ENCODE measurements around the gene LMX1A.

LMX1A gene

DNA sequence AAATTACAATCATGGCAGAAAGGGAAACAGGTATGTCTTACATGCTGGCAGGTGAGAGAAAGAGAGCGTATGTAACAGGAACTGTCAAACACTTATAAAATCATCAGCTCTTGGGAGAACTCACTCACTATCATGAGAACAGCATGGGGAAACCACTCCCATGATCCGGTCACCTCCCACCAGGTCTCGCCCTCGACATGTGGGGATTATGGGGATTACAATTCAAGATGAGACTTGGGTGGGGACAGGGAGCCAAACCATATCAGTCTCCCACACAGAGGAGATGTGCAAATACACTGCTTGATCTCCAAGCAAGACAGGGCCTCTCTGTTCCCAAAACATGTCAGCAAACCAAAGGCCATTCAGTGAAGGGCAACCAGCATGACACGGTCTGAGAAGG, 27.4 kb downstream of the LMX1A start:
- no peak overlapping the region for H3K4me3 ChIP-seq (ENCODE audit: low read depth, low read length)
- DNase-seq (ENCODE audit: low read depth): no peak

DNA sequence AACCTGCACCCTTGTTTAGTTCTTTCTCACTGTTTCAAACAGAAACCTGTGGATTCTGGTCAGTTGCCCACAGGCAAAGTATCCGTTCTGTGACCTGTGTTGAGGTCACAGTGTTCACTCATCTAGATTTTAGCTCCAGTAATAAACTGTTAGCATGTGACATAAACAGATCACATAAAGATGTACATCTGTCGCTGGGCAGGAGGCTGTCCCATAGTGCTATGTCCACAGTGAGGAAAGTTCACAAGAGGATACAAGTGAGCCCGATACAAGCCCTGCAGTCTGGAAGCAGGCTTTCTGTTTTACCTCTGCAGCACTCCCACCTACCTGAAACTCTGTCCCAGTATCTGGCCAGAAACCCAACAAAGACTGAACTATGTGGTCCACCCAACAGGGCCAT, 28.4 kb downstream of the LMX1A start:
- H3K4me3 ChIP-seq (ENCODE audit: low read depth, low read length): no peak overlapping the region
- no peak for DNase-seq (ENCODE audit: low read depth)

- no peak overlapping the region for H3K4me3 ChIP-seq (ENCODE audit: low read depth, low read length)
- no peak for DNase-seq (ENCODE audit: low read depth)
These were observed 29.0 kb downstream of the LMX1A start for GRCh38 chr1:165327538-165327937.

DNA sequence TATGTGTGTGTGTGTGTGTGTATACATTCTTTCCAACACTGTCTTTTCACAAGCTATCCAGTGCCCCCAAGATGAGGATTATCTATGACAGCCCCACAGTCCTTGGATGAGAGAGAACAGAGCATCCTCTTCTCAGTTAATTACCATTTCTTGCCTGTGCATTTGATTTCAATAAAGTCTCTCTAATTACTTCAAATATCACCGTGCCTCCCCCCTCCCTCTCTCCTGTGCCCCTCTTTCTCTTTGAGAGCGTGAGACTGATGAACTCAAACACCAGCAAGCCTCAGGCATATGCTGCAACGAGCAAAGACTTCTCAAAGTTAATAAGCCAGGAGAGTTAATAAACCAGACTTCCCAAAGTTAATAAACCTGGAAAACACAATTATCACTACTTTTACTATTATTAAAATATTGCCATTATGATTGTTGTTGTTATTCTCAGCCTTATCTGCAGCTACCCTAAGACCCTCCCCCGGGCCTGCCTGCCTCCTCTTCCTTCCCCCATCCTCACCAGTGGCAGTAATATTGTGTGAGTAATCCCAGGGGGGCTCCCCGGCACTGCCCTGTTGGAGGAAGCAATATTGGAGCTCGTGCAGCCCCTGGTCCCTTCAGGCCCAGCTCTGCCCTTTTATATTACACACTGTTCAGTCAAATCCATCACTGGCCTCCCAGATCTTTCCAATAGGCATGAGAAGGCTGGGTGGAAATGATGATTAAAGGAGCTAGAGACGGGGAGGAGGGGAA, 30.9 kb downstream of the LMX1A start:
- no peak for DNase-seq (ENCODE audit: low read depth)
- H3K4me3 ChIP-seq (ENCODE audit: low read depth, low read length): no peak overlapping the region

DNA sequence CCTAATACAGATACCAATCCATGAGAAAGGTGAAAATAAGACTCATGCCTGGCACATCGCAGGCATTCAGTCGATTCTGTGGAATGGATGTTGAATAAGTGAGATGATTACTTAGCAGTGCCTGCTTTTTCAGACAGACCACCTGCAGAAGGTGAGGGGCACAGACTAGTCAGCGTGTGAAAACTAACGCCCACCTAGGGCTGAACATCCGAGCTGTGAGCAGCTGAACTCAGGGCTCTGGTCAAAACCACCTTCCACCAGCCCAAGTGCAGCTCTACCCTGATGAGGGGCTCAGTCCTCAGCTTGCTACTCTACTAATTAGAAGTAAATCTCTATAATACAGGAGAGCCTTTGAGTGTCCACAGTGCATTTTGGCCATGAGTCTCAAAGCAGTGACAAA, 32.5 kb downstream of the LMX1A start:
- H3K4me3 ChIP-seq (ENCODE audit: low read depth, low read length): no peak overlapping the region
- DNase-seq (ENCODE audit: low read depth): no peak

- no peak overlapping the region for H3K4me3 ChIP-seq (ENCODE audit: low read depth, low read length)
- no peak for DNase-seq (ENCODE audit: low read depth)
These were observed 38.9 kb downstream of the LMX1A start for GRCh38 chr1:165317612-165318011.

DNA sequence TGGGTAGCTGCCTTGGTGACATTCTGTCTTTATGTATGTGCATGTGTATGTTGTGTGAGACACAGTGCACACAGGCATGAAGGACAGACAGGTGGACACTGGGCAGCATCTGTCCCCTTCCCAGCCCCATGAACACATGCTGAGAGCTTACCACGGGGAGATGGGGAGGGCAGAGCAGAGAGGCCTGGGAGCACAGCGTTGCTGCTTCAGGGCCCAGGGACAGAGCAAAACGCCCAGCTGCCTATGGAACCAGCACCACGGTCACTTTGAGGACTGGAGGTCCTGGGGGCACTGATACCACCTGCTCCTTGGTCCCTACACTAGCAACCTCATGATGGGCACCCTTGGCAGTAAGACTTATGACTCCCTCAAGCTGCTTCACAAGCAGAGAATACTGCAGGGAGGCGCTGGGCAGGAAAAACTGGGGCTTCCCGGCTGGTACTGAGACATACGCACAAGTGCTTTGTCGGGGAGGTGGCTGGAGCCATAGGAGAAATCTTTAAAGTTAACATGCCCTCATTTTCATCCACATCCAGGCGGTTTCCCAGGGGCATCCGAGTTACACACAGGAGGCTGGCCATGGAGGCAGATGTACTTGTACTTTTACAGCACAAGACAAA, 40.3 kb downstream of the LMX1A start:
- no peak overlapping the region for H3K4me3 ChIP-seq (ENCODE audit: low read depth, low read length)
- DNase-seq (ENCODE audit: low read depth): no peak

DNA sequence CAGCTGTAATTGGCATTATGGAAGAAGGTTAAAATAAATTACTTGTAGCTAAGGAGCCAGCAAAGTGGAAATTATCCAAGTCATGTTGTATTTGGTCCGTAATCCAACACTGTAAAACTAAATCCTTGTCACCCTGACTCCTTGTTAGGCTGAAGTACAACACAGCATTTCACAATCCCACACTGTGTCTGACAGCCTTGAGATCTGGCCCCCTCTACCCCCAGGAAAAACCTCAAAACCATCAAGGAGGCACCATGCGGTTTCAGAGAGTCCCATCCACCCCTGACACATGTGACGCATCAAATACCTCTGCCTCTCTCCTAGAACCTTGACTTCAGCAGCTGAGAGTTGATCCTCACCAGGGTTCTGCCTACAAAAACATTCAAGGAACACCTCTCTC, 41.0 kb downstream of the LMX1A start:
- no peak overlapping the region for H3K4me3 ChIP-seq (ENCODE audit: low read depth, low read length)
- DNase-seq (ENCODE audit: low read depth): no peak

DNA sequence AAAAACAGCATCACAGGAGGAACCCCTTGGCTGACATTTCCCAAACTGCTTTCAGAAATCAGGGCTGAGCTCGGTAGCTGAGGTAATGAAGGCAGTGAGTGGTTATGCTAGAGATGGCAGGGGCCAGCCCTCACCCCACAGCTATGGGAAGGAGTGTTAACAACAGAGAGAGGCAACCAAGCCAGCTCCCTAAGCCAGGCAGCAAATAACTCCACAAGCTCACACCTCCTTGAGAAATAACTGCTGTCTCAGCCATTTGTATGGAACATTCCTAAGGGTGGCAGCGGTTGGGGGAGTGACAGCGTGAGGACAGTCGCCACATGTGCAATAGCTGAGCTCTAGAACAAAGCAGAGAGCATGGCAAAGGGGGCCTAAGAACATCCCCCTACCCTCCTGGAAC, 42.6 kb downstream of the LMX1A start:
- H3K4me3 ChIP-seq (ENCODE audit: low read depth, low read length): no peak overlapping the region
- no peak for DNase-seq (ENCODE audit: low read depth)

DNA sequence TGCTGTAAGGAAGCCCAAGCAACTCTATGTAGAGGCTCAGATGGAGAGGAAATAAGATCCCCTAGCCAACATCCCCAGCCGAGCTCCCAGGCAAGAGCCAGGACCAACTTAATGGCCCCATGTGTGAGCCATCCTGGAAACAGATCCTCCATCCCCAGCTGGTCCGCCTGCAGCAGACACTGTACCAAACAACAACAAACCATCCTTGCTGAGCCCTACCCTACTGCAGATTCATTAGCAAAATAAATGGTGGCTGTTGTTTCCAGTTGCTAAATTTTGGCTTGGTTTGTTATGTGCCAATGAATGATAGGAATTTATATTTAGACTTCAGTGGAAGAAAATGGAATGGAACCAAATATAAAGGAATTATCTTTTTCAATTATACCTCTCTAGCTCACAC, 43.9 kb downstream of the LMX1A start:
- no peak for DNase-seq (ENCODE audit: low read depth)
- H3K4me3 ChIP-seq (ENCODE audit: low read depth, low read length): no peak overlapping the region

GRCh38 chr1:165306543-165307434, 49.7 kb downstream of the LMX1A start:
- DNase-seq (ENCODE audit: low read depth): no peak

DNA sequence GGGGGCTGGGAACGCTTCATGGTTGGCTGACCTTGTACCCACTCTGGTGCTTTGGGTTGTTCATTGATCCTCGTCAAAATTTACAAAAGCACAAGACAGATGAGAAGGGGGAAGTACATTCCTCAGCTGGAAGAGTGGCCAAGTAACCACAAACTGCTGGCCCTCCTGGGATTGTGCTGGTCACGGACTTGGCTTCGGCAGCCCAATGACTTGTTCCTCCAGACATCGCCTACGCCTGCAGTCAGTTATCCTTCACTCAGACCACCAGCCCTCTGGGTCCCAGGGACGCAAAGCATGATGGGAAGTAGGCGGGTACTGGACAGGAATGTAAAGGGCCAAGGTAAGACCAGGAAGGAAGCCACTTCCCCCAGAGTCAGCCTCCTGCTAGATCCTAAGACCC, 53.1 kb downstream of the LMX1A start:
- no peak for DNase-seq (ENCODE audit: low read depth)
- no peak overlapping the region for H3K4me3 ChIP-seq (ENCODE audit: low read depth, low read length)

More at GRCh38 chr1:165306543-165307434, 49.7 kb downstream of the LMX1A start:
- H3K4me3 ChIP-seq (ENCODE audit: low read depth, low read length): no peak overlapping the region

DNA sequence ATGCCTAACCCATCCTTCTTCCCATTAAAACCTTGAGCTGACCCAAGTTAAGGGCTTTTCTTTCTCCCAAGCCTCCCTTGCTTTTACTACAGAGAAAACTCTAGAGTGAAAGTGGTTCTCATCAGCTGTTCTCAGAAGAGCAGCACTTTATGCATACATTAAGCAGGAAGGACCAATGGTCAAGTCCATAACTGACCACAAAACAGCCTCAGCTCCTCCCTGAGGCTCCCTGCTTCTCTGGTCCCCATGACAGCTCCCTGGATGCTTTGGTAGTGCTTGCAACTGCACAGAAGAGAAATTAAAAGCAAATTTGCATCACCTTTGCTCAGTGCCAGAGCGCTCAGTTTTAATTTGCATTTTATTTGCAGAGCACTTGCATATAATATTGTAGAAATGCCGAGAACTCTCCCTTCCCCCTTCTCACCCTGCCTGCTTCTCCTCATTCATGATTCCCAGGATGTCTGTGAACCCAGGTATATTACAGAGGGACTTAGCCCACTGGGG, 56.1 kb downstream of the LMX1A start:
- DNase-seq (ENCODE audit: low read depth): no peak
- H3K4me3 ChIP-seq (ENCODE audit: low read depth, low read length): no peak overlapping the region

DNA sequence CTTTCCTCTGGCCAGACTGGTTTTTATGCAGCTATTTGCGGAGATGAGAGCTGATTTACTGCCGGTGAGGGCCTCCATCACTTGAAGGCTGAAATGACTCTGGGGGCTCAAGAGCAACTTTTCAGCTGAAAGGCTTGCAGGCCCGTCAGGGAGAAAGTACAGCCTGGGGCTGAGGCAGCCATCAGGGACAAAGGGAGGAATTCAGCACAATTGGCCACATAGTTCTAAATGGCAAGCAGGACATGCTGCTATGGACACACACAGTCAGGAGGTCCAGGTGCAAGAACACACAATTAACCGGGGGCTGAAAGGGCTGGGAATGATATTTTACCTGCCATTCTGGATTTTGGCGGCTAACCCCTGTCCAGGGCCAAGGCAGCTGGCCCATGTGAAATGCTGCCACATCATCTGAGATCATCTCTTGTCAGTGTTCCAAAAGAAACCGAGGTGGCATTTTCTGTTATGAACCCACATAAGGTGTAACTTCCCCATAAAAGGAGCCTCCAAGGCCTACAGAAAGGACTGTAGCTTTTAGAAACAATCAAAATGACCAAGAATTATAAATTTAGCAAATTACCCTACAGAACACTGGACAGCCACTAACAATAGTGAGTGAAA, 58.2 kb downstream of the LMX1A start:
- H3K4me3 ChIP-seq (ENCODE audit: low read depth, low read length): no peak overlapping the region
- DNase-seq (ENCODE audit: low read depth): no peak

DNA sequence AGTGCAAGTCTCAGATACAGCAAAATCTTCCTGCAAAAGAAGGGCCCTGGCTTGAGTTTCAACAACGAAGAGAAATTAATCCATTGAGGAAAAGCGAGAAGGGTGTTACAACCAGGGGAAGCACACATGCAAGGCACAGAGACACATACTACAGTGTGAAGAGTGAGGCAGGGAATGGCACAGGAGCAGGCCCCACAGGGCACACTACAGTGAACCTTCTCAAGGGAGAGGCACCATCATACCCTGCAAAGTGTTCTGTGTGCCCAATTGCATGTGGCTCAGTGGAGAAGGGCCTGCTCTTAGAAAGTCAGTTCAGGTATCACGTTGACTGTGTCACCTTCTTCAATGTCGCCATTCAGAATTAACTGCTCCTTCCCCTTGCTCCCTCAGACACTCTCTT, 60.3 kb downstream of the LMX1A start:
- H3K4me3 ChIP-seq (ENCODE audit: low read depth, low read length): no peak overlapping the region
- no peak for DNase-seq (ENCODE audit: low read depth)

DNA sequence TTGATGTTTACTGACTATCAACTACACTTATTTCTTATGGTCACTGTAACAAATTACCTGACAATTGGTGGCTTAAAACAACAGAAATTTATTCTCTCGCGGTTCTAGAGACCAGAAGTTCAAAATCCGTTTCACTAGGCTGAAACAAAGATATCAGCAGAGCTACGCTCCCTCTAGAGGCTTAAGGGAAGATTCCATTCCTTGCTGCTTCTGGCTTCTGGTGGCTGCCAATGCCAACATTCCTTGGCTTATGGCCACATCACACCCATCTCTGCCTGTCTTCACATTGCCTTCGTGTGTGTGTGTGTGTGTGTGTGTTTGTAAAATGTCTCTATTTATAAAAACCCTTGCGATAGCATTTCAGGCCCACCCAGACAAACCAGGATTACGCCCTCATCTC, 66.4 kb downstream of the LMX1A start:
- DNase-seq (ENCODE audit: low read depth): no peak
- H3K4me3 ChIP-seq (ENCODE audit: low read depth, low read length): no peak overlapping the region

DNA sequence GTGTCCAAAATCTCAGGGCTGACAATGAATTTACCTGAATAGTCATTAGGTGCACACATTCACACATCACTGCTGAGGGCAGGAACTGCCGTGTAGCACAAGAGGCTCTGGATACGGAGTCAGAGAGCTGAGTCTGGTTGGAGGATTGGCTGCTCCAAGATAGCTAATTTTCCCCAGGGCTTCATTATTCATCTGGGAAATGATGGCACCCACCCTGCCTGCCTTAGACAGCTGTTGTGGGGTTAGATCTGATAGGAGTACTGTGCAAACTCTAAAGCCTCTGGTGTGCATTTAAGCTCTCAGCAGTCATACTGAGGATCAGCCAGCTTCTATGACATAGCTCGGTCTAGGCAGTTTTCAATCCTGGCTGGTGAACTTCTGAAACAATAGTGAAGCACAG, 67.0 kb downstream of the LMX1A start:
- no peak overlapping the region for H3K4me3 ChIP-seq (ENCODE audit: low read depth, low read length)
- DNase-seq (ENCODE audit: low read depth): no peak

- H3K4me3 ChIP-seq (ENCODE audit: low read depth, low read length): no peak overlapping the region
- no peak for DNase-seq (ENCODE audit: low read depth)
These were observed 68.0 kb downstream of the LMX1A start for GRCh38 chr1:165288350-165289120.

- no peak for DNase-seq (ENCODE audit: low read depth)
- H3K4me3 ChIP-seq (ENCODE audit: low read depth, low read length): no peak overlapping the region
These were observed 68.7 kb downstream of the LMX1A start for GRCh38 chr1:165287781-165288180.
